GM12878 (cell line): ENCODE data around the gene STAC2. TPM values are rescaled to one million over a fixed set of nuclear protein-coding genes. Genes with fewer than 3 reads are reported as not detected.

ENCODE experiments used
- CBX5 ChIP-seq: sonication (generic); IDR thresholded peaks from 2 replicates; pipeline ENCODE4 v1.6.1; 2016; ENCODE audit warnings: low read depth, moderate library complexity, mild to moderate bottlenecking, inconsistent platforms
- CTCF ChIP-seq, 3 experiments: IDR thresholded peaks in 2 of 3; conservative IDR thresholded peaks in 1 of 3; 2 replicates each; pipeline ENCODE4 v1.5.1; 2011; ENCODE audit warnings: low read depth in 3 of 3, low read length in 3 of 3, mild to moderate bottlenecking in 3 of 3, control low read depth in 2 of 3, moderate library complexity in 2 of 3, inconsistent platforms in 1 of 3, mixed read lengths in 1 of 3; ENCODE audit not compliant: control insufficient read depth in 2 of 3, insufficient read depth in 1 of 3; ENCODE audit errors: extremely low read depth in 1 of 3
- E2F8 ChIP-seq: fragments of 450-650 bp; IDR thresholded peaks from 2 replicates; pipeline ENCODE4 v1.6.1; 2018; ENCODE audit warnings: mild to moderate bottlenecking, low read depth, moderate library complexity; ENCODE audit not compliant: partially characterized antibody
- ETV6 ChIP-seq, 2 experiments: fragments of 450-650 bp in 1 of 2; IDR thresholded peaks in 1 of 2; conservative IDR thresholded peaks in 1 of 2; 2 replicates each; pipeline ENCODE4 v1.6.1; 2014; ENCODE audit warnings: antibody characterized with exemption in 1 of 2, borderline replicate concordance in 1 of 2, low read depth in 1 of 2, mild to moderate bottlenecking in 1 of 2, moderate library complexity in 1 of 2
- IKZF1 ChIP-seq: fragments of 450-650 bp; conservative IDR thresholded peaks from 2 replicates; pipeline ENCODE4 v1.6.1; 2017; ENCODE audit warnings: antibody characterized with exemption, mild to moderate bottlenecking
- NR2C2 ChIP-seq: IDR thresholded peaks from 2 replicates; pipeline ENCODE4 v1.6.1; 2011; ENCODE audit warnings: borderline replicate concordance, low read depth; ENCODE audit not compliant: control insufficient read depth, insufficient read length
- POLR2AphosphoS5 ChIP-seq: IDR thresholded peaks from 2 replicates; pipeline ENCODE4 v1.6.1; 2011; ENCODE audit warnings: mild to moderate bottlenecking, low read length, inconsistent platforms
- RBBP5 ChIP-seq: fragments of 200-600 bp; sonication (generic); conservative IDR thresholded peaks from 2 replicates; pipeline ENCODE4 v1.6.1; 2016
- RELA ChIP-seq: fragments of 450-650 bp; IDR thresholded peaks from 2 replicates; pipeline ENCODE4 v1.8.0; 2014; ENCODE audit warnings: borderline replicate concordance; ENCODE audit not compliant: partially characterized antibody
- RELB ChIP-seq: fragments of 450-650 bp; IDR thresholded peaks from 2 replicates; pipeline ENCODE4 v1.6.1; 2017; ENCODE audit warnings: low read depth, mild to moderate bottlenecking, moderate library complexity
- TBL1XR1 ChIP-seq: IDR thresholded peaks from 2 replicates; pipeline ENCODE4 v1.6.1; 2012; ENCODE audit warnings: low read depth, low read length, improper control_type of control experiment
- YBX1 ChIP-seq: fragments of 450-650 bp; IDR thresholded peaks from 2 replicates; pipeline ENCODE4 v1.6.1; 2016; ENCODE audit warnings: antibody characterized with exemption
- ZBED1 ChIP-seq: IDR thresholded peaks from 2 replicates; pipeline ENCODE4 v1.6.1; 2016; ENCODE audit warnings: borderline replicate concordance
- ZBTB33 ChIP-seq: fragments of 450-650 bp; IDR thresholded peaks from 2 replicates; pipeline ENCODE4 v1.6.1; 2017; ENCODE audit warnings: mild to moderate bottlenecking
- ZBTB4 ChIP-seq: fragments of 450-650 bp; formaldehyde crosslinking; IDR thresholded peaks from 2 replicates; pipeline ENCODE4 v1.4.0; 2022; ENCODE audit warnings: mild to moderate bottlenecking, moderate library complexity
- ZNF207 ChIP-seq: fragments of 450-650 bp; IDR thresholded peaks from 2 replicates; pipeline ENCODE4 v1.6.1; 2014; ENCODE audit warnings: antibody characterized with exemption, mild to moderate bottlenecking, borderline replicate concordance
- ZNF274 ChIP-seq: IDR thresholded peaks from one replicate; pipeline ENCODE4 v1.8.0; 2011; ENCODE audit not compliant: insufficient read length, insufficient read depth
- polyA plus RNA-seq, 11 experiments: library from polyadenylated mRNA; depleted of rRNA in 4 of 11; unstranded in 6 of 11; stranded (reverse) in 5 of 11; fragments of >200 nt; fragmentation: Nextera tagmentation in 4 of 11; fragmentation: Illumina TruSeq in 1 of 11; extraction: Ambion mirVana in 4 of 11; extraction: Trizol in 1 of 11; gene quantifications; 1 replicate in 1 of 11; 2 replicates in 10 of 11; pipeline versions ENCODE4 v1.2.1 to v1.2.3, GENCODE V29; 2011 to 2016; ENCODE audit warnings: inconsistent platforms in 2 of 11, missing spikeins in 2 of 11, low read depth in 1 of 11
- total RNA-seq, 4 experiments: library from RNA; depleted of rRNA in 3 of 4; stranded (reverse); fragments of >200 nt in 3 of 4; fragmentation: Illumina TruSeq in 1 of 4; extraction: Trizol in 1 of 4; gene quantifications; 2 replicates each; pipeline versions ENCODE4 v1.2.1 to v1.2.3, GENCODE V29; 2013 to 2021

STAC2 gene
- total and polyA plus RNA-seq, 10 of the 15 experiments (the other 5 are each of a cell fraction or from before 2014, with no cell fraction given) = 0.04 TPM; not detected in 9

- TF ChIP-seq TBL1XR1 (peak; percentile 57), CTCF (IDR thresholded peaks at IDR 0.05 in 2 of 3, conservative IDR thresholded peaks at IDR 0.05 in 1 of 3; ENCODE audit: control insufficient read depth in 2 of 3, extremely low read depth in 1 of 3, insufficient read depth in 1 of 3, low read depth in 3 of 3, low read length in 3 of 3) (no peak), YBX1 (no peak), ZNF207 (peak; percentile 87), ZBED1 (peak; percentile 85; the same call in 1 of the 2 replicates), RELB (peak; percentile 81), NR2C2 (no peak), ZBTB33 (no peak), IKZF1 (peak; percentile 42), ZBTB4 (CRISPR knock-in tag) (no peak), ETV6 (conservative IDR thresholded peaks at IDR 0.05 in 1 of 2, IDR thresholded peaks at IDR 0.05 in 1 of 2; ENCODE audit: borderline replicate concordance in 1 of 2, low read depth in 1 of 2) (no peak), RBBP5 (no peak), RELA (peak; percentile 24), ZNF274 (no peak), CBX5 (peak; percentile 33; the same call in 1 of the 2 replicates), E2F8 (peak; percentile 30), POLR2AphosphoS5 (peak; percentile 99)
Observed at GRCh38 chr17:39200070-39200879, 25.5 kb downstream of the STAC2 start, which contains the start of gene RPL19 (continued).
